GM18526 (cell line): Measurements from ENCODE around the gene ISCU.

ENCODE experiments used
- POLR2A ChIP-seq: IDR thresholded peaks from 3 replicates; pipeline ENCODE4 v1.6.1; 2011; ENCODE audit not compliant: insufficient read length; ENCODE audit errors: extremely low read depth

Gene ISCU

GRCh38 chr12:108589840-108590229 is 27.4 kb downstream of the ISCU start:
- TF ChIP-seq POLR2A: no peak

DNA sequence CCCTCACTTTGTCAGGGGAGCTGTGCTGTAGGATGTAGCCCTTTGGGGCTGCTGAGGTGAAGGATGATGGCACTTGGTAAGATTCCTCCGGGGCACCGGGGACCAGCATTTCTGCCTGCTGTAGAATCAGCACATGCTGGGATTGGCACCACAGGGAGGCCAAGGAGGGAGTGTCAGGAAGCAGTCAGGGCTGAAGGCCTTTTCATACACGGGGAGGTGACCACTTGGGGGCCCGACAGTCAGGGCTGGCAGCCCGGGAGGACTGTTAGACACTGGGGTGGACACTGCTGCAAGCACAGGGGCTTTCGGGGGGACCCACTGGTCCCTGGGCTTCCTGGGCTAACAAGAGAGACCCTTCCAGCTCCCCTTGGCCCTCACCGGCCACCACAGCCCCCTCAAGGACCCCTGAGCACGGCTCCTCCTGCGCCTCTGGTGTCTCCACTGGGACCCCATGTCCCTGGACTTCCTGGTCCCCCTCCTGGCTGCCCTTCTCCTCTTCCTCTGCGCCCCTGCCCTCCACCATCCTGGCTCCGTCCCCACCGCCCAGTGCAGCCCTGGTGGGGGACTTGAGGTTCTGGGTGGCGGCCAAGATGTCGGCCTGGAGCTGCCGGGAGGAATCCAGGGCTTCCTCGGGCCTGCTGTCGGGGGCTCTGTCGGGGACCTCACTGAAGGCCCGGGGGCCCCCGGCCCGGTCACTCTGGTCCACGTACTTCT is 29.0 kb downstream of the ISCU start:
- TF ChIP-seq POLR2A: no peak

DNA sequence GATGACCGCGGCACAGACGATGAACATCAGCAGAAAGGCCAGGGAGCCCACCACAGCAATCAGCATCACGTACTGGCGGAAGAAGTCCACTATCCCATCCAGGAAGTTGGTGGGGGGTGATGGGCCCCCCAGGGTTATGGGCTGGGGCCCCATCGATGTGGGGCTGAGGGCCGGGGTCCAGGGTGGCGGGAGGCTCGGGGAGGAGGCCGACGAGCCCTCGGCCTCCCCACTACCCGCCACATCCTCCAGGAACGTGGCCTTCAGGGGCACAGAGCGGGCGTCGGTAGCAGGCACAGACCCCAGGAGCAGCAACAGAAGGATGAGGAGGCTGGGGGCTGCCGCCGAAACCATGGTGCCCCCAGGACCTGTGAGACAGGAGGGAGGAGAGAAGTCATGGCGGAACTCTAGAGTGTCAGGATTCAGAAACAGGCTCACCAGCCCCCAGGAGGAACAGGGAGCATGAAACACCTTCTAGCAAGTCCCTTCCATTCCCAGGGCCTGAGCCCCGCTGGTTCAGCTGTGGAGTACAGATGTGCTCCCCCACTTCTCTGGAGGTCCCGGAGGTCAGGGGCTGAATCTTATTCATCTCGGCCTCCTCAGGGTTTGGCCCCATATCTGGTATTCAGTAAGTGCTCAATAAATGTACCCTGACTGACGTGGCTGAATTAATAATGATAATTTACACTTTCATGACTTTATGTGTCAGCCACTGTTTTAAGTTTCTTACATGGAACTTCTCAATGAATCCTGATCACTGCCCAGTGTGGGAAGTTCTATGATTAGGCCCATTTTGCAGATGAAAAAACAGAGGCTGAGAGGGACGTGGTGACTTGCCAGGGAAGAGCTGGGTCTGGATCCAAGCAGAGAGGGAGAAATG is 29.9 kb downstream of the ISCU start:
- TF ChIP-seq POLR2A: no peak

DNA sequence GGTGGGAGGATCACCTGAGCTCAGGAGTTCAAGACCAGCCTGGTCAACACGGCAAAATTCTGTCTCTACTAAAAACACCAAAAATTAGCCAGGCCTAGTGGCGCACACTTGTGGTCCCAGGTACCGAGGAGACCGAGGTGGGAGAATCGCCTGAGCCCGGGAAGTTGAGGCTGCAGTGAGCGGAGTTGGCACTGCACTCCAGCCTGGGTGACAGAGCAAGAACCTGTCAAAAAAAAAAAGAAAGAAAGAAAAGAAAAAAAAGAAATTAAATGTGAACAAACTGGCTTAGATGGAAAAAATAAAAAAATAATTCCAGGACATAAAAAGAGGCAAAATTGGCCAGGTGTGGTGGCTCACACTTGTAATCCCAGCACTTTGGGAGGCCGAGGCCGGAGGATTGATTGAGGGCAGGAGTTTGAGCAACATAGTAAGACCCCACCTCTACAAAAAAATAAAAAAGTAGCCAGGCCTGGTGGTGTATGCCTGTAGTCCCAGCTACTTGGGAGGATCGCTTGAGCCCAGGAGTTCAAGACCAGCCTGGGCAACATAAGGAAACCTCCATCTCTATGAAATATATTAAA is 32.0 kb downstream of the ISCU start:
- TF ChIP-seq POLR2A: no peak

GRCh38 chr12:108594960-108595710 is 32.7 kb downstream of the ISCU start:
- TF ChIP-seq POLR2A: no peak

DNA sequence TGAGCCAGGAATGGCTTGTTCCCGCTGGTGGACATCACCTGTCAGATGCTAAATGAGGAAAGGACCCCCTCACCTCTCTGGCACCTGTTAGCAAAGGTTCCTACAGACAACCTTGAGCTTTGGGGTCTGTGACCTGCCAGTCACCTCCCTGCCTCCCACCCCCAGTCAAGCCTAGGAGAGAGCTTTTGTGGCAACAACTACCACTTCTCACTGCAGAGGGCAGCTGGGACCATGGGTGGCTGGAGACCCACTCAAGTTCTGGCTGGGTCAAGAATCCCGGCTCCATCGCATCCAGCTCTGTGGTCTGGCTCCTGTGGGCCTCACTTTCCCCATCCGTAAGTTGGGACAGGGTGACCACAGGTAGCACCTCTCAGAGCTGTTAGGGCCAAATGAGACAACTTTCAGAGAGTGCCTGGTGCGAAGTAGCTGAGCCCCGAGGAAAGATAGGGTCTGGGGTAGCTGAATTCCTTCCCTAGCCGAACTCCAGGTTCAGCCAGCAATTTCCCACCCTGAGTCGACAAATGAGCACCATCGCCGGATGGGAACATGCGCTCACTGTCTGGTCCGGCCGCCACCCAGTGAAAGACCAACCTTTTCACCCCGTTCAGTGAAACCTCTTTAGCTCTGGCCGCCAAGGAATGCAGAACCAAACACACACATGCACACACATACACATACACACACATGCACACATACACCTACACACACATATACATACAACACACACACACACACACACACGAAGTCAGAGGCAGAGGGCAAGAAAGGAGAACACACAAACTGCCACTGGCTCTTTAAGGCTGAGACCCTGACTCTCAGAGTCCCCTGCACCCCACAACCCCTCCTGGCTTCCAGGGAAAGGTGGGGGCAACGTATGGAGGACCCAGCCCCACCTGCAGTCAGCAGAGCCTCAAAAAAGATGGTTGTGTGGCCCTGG is 33.6 kb downstream of the ISCU start:
- no peak for TF ChIP-seq POLR2A

DNA sequence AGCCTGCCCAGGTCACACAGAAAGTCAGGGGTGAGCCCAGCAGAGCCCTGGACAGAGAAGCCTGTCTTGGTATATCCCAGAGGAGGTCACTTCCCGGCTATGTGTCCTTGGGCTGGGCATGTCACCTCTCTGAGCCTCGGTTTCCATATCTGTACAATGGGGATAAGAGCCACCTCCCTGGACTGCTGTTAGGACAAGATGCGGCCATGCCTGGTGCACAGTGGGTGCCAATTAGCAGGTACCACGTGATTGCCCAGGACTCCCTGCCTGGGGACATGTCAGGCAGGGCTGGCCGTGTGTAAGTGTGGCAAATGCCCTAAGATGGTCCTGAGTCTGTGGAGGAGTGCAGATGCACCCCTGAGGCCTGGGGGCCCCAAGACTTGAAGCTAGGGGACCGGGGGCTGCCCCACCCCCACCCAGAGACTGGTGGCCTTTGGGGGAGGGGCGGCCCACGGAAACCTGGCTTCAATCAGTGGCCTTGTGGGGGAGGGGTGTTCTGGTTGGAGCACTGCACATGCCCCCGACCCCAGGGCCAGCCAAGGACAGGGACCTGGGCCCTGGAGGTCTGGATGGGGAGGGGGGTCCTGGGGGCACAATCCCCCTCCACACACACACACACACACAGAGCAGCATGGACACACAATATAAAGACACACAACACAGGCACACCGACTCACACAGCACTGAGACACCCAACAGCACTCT is 34.6 kb downstream of the ISCU start:
- TF ChIP-seq POLR2A: no peak

GRCh38 chr12:108597559-108598471 is 35.4 kb downstream of the ISCU start, which contains the start of gene TMEM119:
Gene TMEM119 (minus strand): TSS chr12:108598084. CDS start chr12:108592383, 5,701 bp downstream.
- no peak for TF ChIP-seq POLR2A

DNA sequence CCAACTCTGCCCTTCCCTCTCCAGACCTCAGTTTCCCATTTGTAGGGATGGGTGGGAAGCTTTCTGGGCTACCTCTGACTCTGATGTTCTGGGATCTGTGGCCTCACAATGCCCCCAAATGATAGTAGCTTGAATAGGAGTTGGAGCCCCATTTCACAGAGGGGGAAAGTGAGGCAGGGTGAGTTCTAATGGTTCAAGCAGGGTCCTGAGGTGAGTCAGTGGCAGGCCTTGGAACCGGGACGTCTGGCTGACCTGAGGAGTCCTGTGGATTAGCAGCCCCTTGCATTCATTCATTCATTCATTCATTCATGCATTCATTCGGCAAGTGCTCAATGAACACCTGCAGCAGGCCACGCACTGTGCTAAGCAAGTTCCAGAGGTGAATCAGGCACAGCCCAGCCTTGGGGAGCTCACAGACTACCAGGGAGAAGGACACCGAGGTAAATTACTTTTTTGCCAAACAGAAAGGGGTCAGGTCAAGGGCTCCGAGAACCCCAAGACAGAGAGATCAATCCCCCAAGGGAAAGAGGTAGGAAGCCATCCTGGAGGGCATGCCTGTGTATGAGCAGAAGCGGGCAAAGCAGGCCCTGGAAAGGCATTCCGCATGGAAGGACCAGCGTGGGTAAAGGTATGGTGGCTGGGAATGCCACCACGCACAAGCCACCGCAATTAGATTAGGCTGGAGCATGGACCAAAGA is 36.3 kb downstream of the ISCU start:
- TF ChIP-seq POLR2A: no peak

DNA sequence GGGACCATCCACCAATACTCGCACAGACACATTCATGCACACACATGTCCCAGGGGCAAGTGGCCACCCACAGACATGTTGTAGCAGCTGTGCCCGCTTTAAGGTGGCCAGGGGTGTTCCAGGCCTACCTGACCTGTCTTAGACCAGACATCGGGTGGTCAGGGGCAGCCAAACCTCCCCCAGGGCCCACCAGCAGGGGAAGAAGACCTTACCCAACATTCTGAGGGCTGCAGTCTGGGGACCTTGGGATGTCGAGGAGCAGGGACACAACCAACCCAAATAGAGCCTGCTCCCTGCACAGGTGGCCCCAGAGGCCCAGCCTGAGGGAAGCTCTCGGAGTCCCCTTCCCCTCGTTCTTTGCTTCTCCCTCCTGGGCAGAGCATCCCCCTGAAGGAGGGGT is 37.1 kb downstream of the ISCU start:
- no peak for TF ChIP-seq POLR2A

DNA sequence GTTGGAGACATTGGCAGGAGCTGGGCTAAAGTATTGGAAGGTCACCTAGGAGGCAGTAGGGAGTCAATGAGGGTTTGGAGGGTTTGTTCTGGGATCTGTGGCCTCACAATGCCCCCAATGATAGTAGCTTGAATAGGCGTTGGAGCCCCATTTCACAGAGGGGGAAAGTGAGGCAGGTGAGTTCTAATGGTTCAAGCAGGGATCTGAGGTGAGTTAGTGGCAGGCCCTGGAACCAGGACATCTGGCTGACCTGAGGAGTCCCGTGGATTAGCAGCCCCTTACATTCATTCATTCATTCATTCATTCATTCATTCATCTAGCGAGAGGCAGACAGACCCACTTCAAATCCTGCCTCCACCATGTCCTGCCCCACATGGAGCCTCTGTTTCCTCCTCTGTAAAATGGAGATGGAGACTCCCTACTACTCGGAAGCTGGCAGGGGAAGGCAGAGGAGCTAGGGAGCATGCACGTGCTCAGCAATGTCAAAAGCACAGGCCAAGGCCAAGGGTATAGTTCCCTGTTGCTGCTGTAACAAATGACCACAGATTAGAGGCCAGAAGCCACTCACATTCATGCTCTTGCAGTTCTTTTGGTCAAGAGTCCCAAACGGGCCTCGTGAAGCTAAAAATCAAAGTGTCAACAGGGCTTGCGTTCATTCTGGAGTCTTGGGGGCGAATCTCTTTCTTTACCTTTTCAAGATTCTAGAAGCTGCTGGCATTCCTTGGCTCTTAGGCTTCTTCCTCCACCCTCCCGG is 37.7 kb downstream of the ISCU start:
- no peak for TF ChIP-seq POLR2A

GRCh38 chr12:108600702-108601007 is 38.3 kb downstream of the ISCU start:
- TF ChIP-seq POLR2A: no peak

- TF ChIP-seq POLR2A: no peak
These were observed 39.9 kb downstream of the ISCU start for GRCh38 chr12:108602209-108602705.
